GM18909 (cell line): Measurements from ENCODE around the gene GRM5.
"Not testable (repeated sequence)": the region's sequence is repeated elsewhere in the genome, so short reads cannot be mapped to it uniquely, and the experiment has no call there.

Source experiments
- ATAC-seq: cut with Tn5 transposase; IDR thresholded peaks from one replicate; pipeline ENCODE4 v1.9.1; 2021; ENCODE audit warnings: mild to moderate bottlenecking; ENCODE audit not compliant: unreplicated experiment, poor library complexity

The GRM5 gene

GRCh38 chr11:88844941-88845340 is 220.8 kb downstream of the GRM5 start:
- not testable (repeated sequence) for ATAC-seq

GRCh38 chr11:88843766-88844426 is 221.9 kb downstream of the GRM5 start:
- ATAC-seq: not testable (repeated sequence)

DNA sequence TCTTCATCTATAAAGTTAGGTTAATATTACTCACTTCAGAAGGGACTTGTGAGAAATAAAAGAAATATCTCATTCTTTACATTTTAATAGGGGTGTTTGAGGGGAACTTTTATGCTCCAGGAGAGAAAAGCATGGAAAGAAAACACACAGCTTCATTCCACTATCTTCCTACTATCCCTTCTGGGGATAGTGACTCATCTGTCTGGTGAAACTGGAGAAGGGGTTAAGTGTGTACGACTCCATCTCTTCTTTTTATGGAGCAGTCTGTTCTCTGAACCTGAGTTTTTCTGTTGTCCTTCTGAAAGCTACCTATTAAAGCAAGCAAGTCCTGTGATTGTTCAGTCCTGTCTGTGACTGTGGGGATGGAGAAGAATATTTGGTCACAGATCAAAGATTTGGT is 227.6 kb downstream of the GRM5 start:
- not testable (repeated sequence) for ATAC-seq

GRCh38 chr11:88835709-88836108 is 230.1 kb downstream of the GRM5 start:
- ATAC-seq: not testable (repeated sequence)

GRCh38 chr11:88831303-88831890 is 234.4 kb downstream of the GRM5 start:
- ATAC-seq: no peak

DNA sequence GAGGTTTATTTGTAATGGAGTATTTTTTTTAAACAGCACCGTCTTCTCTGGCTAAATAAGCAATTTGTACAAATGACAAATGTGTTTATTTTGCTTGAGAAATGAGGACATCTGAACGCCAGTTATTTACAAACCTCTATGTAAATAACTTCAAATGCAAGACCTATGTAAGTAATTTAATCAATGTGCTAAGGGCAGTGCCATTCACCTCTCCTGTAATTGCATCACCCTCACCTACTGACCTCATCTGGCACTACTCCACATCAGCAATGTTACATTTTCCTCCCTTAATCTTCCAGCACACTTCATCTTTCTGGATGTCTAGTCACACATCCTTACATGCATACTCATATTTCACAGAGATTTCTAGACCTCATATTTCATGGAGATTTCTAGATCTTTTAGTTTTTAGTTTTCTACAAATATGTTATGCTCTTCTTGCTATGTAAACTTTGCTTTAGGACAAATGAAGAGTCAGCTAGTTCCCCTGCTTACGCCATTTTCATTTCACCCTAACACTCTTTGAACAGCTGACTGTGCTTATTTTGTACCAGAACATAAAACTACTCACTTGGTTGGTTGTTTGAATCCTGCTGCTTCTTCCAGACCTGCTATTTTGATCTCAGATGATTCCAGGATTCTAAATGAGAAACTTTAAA is 238.6 kb downstream of the GRM5 start:
- no peak for ATAC-seq

DNA sequence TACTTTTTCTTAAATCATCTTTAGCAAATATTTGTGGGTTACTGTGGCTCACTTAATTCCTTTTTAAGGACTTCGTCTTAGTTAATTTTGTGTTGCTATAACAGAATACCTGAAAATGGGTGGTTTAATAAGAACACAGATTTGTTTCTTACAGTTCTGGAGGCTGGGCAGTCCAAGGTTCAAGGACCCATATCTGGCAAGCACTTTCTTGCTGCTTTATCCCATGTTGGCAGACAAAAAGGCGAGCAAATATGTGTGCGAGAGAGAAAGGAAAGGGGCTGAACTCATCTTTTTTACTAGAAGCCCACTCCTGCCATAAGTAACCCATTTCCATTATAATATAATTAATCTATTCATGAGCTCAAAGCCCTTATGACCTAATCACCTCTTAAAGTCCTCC is 246.2 kb downstream of the GRM5 start:
- no peak for ATAC-seq

- no peak for ATAC-seq
Observed at GRCh38 chr11:88818978-88819377, 246.8 kb downstream of the GRM5 start.

GRCh38 chr11:88815505-88815904 is 250.3 kb downstream of the GRM5 start:
- no peak for ATAC-seq

DNA sequence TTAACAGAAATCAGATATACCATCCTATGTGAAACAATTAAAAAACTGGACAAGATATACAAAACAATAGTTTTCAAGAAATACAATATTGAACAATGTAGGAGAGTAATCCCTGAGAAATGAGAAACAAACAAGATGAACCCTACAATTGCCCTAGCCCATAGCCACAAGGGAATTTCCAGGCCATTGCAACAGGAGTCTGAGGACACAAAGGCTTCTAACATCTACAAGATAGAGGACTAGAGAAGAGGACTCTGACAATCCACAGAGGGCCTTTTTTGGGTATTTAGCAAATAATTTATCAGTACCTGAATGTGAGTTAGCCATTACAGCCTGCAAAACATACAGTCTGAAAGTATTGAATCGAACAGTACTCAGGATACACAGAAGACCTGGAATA is 251.7 kb downstream of the GRM5 start:
- peak; percentile 69 for ATAC-seq

DNA sequence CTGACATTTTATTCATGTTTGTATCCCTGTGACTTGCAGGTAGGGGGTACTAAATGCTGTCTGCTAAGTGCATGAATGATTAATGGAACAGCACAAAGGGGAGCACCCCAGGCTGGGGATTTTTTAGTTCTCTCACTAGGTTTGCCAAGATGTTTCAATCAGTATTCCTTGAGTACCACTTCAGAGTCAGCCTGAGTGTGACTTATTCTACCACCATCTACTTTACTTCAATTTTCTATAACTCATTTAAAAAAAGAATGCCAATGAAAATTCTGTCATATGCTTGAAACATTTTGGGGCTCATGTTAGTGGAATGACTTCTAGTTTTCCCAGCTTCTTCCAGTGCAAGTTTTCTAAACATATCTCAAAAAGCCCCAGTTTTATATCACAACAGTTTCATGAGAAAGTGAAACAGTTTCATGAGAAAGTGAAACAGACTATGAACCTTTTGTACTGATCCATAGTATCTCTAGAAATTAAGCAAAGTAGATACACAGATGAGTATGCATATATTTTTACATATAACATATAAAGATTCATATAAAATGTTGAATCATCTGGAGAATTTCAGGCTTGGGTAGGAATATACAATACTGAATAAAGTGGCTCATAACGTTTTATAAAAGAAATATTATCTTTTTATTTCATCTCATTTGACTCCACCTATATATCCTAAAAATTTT is 252.4 kb downstream of the GRM5 start:
- peak; percentile 88 for ATAC-seq

- no peak for ATAC-seq
Observed at GRCh38 chr11:88810420-88811097, 255.2 kb downstream of the GRM5 start.

- ATAC-seq: no peak
Observed at GRCh38 chr11:88809126-88809525, 256.7 kb downstream of the GRM5 start.

DNA sequence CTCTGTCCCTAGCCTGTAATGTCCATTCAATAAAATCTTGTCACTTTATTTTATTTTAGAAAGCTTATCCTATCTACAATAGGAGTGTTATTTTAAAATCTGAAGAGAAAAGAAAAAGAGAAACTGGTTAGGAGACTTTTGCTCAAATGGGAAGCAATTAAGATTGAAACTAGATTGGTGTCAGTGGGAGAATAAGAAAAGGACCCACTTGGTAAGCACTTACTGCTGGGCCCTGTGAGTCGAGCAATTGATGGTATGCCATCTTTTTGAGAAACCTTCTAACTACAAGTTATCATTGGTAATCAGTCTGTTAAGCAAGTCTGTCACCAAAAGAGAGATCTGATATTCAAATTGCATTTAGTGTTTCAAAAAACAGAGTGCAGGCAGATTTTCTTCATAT is 258.4 kb downstream of the GRM5 start:
- no peak for ATAC-seq

GRCh38 chr11:88806410-88806809 is 259.4 kb downstream of the GRM5 start:
- no peak for ATAC-seq

DNA sequence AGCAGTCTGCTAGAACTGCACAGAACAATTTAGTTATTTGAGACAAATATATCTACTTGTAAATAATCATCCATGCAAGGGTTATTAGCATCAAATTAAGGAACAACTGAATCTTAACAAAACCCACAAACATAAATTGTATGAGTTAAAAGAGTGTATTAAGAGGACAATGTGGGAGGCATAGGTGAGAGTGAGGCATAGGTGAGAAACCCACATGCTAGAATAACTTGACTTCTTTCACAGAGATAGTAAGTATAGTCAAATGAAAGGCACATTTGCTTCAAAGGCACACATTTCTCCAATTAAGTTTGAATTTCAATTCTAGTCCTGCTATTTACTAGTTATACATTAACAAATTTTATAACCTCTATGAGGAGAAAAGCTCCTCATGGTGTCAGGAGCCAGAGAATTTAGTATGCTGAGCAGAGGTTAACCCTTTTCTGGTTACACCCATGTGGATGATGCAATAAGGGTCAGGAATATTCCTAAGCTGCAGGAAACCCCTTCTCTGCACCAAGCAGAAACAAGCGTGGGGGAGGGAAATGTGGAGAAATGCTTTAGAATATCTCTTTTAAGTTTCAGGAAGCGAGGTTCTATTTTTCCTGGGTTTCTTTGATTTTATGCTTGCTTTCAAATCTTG is 264.2 kb downstream of the GRM5 start:
- ATAC-seq: no peak

DNA sequence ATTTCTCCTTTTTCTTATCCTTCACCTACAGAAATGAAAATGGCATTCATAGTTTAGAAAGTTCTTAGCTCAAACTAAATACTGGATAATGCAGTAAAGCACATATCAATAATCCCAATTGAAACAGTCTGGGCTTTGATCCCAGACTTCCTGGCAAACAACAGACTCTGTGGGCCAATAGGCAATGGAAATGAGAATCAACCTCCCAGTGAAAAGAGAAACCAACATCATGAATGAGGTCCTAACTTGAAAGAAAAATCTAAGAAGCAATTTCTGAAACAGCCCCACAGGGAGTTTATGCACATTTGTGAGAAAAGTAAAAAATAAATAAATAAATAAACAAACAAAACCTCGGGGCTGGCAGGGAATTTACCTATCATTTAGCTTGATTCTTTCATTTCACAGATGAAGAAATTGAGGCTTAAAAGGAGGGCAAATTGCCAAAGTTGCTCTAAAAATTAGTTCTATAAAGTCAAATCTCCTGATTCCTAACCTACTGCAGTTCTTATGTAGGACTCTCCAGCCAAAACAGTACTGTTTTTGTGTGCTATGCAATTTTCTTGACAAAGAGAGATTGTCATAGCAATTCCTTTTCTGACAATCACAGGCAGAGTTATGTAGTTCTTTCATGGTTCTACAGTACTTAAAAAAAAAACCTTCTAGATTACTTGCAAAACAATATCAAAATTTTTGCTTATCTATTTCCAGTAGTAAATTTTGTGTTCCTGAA is 265.8 kb downstream of the GRM5 start:
- no peak for ATAC-seq

DNA sequence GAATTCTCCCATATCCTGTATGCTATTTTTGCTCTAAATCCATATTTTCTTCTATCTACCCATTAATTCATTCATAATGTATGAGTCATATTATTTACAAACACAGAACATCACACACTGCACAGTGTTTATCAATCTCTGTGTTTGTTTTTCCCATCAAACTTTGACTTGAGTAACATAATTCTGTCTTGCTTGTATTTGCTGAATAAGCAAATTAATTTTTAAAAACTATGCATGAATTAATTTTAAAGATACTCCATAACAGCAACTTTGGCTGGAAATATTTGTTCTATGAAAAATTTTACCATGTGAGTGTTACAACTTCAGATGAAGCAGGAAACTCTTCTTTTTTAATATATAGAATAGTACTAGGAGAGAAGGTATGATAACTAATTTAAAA is 275.6 kb downstream of the GRM5 start:
- no peak for ATAC-seq

GRCh38 chr11:88779577-88779976 is 286.2 kb downstream of the GRM5 start:
- no peak for ATAC-seq
